ENCODE results near the gene SHROOM2.
A peak's percentile ranks its signal among the peaks of the same experiment; 100 is the strongest.
"Not testable (repeated sequence)": the region's sequence is repeated elsewhere in the genome, so short reads cannot be mapped to it uniquely, and the experiment has no call there.

The SHROOM2 gene

GRCh38 chrX:9829308-9830267, 43.4 kb downstream of the SHROOM2 start:
- FAIRE-seq (peak; percentile 71), DNase-seq (ENCODE audit: extremely low spot score, insufficient read length, low read depth) (peak; percentile 22)

- FAIRE-seq, result no peak
- no peak for DNase-seq (ENCODE audit: extremely low spot score, insufficient read length, low read depth)
Measured at GRCh38 chrX:9832811-9833210, 46.6 kb downstream of the SHROOM2 start.

- no peak for DNase-seq (ENCODE audit: extremely low spot score, insufficient read length, low read depth)
- FAIRE-seq, result no peak
Measured at GRCh38 chrX:9835585-9836210, 49.5 kb downstream of the SHROOM2 start.

- FAIRE-seq, result no peak
Measured at GRCh38 chrX:9842541-9842940, 56.3 kb downstream of the SHROOM2 start.

GRCh38 chrX:9844936-9845577, 58.8 kb downstream of the SHROOM2 start:
- DNase-seq (ENCODE audit: extremely low spot score, insufficient read length, low read depth) (no peak), FAIRE-seq (no peak)

More at GRCh38 chrX:9842541-9842940, 56.3 kb downstream of the SHROOM2 start:
- DNase-seq (ENCODE audit: extremely low spot score, insufficient read length, low read depth), result no peak

- DNase-seq (ENCODE audit: extremely low spot score, insufficient read length, low read depth) (no peak), FAIRE-seq (no peak)
Measured at GRCh38 chrX:9845578-9845952, 59.3 kb downstream of the SHROOM2 start.

GRCh38 chrX:9846631-9847030, 60.4 kb downstream of the SHROOM2 start:
- DNase-seq (ENCODE audit: extremely low spot score, insufficient read length, low read depth), result no peak
- no peak for FAIRE-seq

GRCh38 chrX:9847071-9847470, 60.8 kb downstream of the SHROOM2 start:
- no peak for DNase-seq (ENCODE audit: extremely low spot score, insufficient read length, low read depth)
- no peak for FAIRE-seq

GRCh38 chrX:9848718-9849479, 62.7 kb downstream of the SHROOM2 start:
- FAIRE-seq (no peak), DNase-seq (ENCODE audit: extremely low spot score, insufficient read length, low read depth) (no peak)

GRCh38 chrX:9851890-9852289, 65.7 kb downstream of the SHROOM2 start:
- no peak for DNase-seq (ENCODE audit: extremely low spot score, insufficient read length, low read depth)
- no peak for FAIRE-seq

GRCh38 chrX:9853307-9853706, 67.1 kb downstream of the SHROOM2 start:
- FAIRE-seq (no peak), DNase-seq (ENCODE audit: extremely low spot score, insufficient read length, low read depth) (no peak)

GRCh38 chrX:9855561-9856283, 69.5 kb downstream of the SHROOM2 start:
- FAIRE-seq, result no peak

GRCh38 chrX:9856588-9856987, 70.4 kb downstream of the SHROOM2 start:
- no peak for DNase-seq (ENCODE audit: extremely low spot score, insufficient read length, low read depth)
- FAIRE-seq, result no peak

More at GRCh38 chrX:9855561-9856283, 69.5 kb downstream of the SHROOM2 start:
- DNase-seq (ENCODE audit: extremely low spot score, insufficient read length, low read depth), result no peak

GRCh38 chrX:9857575-9858474, 71.6 kb downstream of the SHROOM2 start:
- DNase-seq (ENCODE audit: extremely low spot score, insufficient read length, low read depth) (no peak), FAIRE-seq (no peak)

- not testable (repeated sequence) for FAIRE-seq; DNase-seq (ENCODE audit: extremely low spot score, insufficient read length, low read depth)
Measured at GRCh38 chrX:9858684-9859083, 72.5 kb downstream of the SHROOM2 start.

- DNase-seq (ENCODE audit: extremely low spot score, insufficient read length, low read depth), result no peak
- FAIRE-seq, result no peak
Measured at GRCh38 chrX:9859711-9860555, 73.7 kb downstream of the SHROOM2 start.

GRCh38 chrX:9860826-9861225, 74.6 kb downstream of the SHROOM2 start:
- DNase-seq (ENCODE audit: extremely low spot score, insufficient read length, low read depth) (no peak), FAIRE-seq (no peak)

- FAIRE-seq (no peak), DNase-seq (ENCODE audit: extremely low spot score, insufficient read length, low read depth) (no peak)
Measured at GRCh38 chrX:9861711-9862110, 75.5 kb downstream of the SHROOM2 start.
